ENCODE measurements around the gene PPDPF.
A peak's percentile ranks its signal among the peaks of the same experiment; 100 is the strongest.
"Not testable (repeated sequence)": the region's sequence is repeated elsewhere in the genome, so short reads cannot be mapped to it uniquely, and the experiment has no call there.

The PPDPF gene

GRCh38 chr20:63553251-63553932 is 32.8 kb downstream of the PPDPF start:
- peak; percentile 91 for DNase-seq

- DNase-seq = peak; percentile 84
Measured at GRCh38 chr20:63553933-63554290, 33.3 kb downstream of the PPDPF start, which contains the start of gene FNDC11. Gene FNDC11 (plus strand): TSS chr20:63554159. CDS start chr20:63555664, 1,505 bp downstream.

DNA sequence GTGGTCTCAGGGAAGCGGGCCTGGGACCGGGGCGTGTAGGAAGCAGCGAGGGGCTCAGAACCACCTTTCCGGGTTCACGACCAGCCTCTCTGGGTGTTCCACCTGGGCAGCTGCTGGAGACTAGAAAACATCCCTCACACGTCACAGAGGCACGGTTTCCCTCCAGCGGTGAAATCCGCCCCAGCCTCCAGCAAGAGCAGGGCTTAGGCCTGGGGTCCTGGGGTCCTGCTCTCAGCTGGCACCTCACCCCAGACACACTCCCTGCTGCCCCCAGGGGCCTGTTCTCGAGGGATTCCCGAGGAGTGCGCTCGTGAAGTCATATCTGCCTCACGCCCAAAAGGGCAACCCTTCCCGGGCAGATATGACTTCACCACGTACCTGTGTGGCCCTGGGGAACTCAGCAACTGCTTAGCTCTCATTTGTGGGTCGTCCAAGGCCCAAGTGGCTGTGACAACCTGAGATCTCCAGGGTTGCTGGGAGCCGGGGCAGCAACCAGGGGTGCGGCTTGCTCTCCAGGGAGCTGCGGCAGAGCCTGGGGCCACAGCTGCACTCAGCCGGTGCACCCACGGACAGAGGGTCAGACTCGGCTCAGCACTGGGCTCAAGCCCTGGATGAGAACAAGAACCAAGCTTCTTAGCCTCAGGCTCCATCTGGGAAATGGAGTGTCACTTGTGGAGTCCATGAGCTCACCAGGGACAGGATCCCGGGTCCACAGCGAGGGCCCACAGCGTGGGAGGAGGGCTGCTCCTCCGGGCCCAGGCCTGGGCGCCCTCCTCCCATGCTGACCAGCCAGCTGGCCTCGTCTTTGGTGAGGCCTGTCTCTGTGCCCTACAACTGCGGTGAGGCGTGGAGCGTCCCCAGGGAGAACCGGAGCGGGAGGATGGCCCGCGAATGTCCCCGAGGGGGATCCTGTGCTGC is 34.1 kb downstream of the PPDPF start:
- peak; percentile 49 for DNase-seq

DNA sequence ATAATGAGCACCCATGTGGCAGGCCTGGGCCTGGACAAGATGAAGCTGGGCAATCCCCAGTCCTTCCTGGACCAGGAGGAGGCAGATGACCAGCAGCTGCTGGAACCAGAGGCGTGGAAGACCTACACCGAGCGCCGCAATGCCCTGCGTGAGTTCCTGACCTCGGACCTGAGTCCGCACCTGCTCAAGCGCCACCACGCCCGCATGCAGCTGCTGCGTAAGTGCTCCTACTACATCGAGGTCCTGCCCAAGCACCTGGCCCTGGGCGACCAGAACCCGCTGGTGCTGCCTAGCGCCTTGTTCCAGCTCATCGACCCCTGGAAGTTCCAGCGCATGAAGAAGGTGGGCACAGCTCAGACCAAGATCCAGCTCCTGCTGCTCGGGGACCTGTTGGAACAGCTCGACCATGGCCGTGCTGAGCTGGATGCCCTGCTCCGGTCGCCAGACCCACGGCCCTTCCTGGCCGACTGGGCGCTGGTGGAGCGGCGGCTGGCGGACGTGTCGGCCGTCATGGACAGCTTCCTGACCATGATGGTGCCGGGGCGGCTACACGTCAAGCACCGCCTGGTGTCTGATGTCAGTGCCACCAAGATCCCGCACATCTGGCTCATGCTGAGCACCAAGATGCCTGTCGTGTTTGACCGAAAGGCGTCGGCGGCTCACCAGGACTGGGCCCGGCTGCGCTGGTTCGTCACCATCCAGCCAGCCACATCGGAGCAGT is 35.3 kb downstream of the PPDPF start:
- DNase-seq = no peak

DNA sequence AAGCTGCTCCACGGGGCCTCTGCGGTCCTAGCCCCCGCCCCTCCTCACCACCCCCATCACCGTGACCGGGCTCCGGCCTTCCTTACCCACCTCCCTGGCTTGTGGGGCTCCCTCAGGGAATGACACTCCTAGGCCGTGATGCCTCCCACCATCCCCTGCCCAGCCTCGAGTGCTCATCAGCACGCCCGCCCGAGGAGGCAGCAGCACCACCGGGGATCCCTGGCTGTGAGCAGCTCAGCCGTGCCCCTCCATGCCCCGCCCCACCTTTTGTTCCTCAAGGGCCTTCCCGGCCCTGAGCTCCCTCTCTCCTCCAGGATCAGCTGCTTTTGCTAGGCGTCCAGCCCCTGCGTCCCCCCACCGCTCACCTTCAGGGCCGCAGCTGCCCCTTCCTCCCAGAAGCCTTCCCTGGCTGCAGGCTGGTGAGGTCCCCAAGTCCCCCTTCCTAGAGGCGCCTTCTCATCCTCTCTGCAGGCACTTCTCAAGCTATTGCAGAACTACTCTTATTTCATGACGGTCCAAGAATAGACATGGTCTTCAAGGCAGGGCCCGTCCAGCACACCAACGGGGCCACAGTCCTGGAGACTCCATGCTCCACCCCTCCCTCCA is 36.4 kb downstream of the PPDPF start:
- DNase-seq = no peak

- DNase-seq = no peak
Measured at GRCh38 chr20:63557481-63557891, 36.9 kb downstream of the PPDPF start.

DNA sequence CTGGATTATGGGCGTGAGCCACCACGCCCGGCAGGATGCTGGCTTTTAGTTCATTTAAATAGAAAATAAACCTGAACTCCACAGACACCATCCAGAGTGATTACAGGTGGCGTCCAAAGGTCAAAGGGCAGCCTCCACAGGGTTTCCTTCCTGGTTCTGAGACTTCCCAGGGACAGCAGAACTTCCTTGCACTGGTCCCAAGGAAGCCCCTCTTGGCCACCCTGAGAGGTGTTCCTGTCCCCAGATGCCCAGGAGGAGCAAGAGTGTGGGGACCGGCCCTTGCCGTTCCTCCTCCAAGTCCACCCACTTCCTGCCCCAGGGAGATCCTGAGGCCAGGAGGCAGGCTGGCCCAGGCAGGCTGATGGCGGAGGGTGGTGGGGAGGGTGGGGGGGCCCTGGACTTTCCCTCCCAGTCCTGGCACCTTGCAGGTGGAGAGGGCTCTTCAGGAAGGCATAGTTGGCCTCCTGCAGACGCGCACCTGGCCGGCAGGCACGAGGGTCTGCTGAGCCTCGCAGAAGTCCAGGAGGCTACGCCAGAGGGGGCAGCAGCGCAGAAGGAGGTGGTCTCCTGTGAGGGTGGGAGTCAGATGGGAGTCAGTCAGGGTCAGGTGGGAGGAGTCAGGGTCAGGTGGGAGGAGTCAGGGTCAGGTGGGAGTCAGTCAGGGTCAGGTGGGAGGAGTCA is 38.4 kb downstream of the PPDPF start:
- no peak for DNase-seq

DNA sequence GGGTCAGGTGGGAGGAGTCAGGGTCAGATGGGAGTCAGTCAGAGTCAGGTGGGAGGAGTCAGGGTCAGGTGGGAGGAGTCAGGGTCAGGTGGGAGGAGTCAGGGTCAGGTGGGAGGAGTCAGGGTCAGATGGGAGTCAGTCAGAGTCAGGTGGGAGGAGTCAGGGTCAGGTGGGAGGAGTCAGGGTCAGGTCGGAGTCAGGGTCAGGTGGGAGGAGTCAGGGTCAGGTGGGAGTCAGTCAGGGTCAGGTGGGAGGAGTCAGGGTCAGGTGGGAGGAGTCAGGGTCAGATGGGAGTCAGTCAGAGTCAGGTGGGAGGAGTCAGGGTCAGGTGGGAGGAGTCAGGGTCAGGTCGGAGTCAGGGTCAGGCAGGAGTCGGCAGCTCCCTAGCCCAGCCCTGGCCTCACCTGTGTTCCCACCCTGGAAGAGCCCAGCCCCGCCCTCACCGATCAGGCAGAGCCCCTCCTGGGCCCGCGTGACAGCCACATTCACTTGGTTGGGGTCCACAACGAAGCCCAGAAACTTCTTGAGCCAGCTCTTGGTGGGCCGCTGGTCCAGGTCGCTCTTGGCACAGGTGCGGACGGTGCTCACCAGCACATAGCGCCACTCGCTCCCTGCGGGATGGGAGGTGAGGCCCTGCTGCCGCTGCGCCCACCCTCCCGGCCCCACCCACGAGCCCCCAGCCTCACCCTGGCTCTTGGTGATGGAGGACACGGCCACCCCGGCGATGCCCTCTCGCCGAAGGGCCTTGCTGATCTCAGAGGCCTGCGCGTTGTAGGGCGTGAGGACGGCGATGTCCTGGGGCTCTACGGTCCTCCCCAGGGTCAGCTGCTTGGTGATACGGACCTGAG is 39.1 kb downstream of the PPDPF start:
- DNase-seq = not testable (repeated sequence)

GRCh38 chr20:63560333-63560805 is 39.8 kb downstream of the PPDPF start:
- DNase-seq = no peak

GRCh38 chr20:63560856-63561609 is 40.5 kb downstream of the PPDPF start:
- no peak for DNase-seq

- no peak for DNase-seq
Measured at GRCh38 chr20:63561624-63562396, 41.2 kb downstream of the PPDPF start.

GRCh38 chr20:63562461-63563224 is 42.1 kb downstream of the PPDPF start:
- no peak for DNase-seq

DNA sequence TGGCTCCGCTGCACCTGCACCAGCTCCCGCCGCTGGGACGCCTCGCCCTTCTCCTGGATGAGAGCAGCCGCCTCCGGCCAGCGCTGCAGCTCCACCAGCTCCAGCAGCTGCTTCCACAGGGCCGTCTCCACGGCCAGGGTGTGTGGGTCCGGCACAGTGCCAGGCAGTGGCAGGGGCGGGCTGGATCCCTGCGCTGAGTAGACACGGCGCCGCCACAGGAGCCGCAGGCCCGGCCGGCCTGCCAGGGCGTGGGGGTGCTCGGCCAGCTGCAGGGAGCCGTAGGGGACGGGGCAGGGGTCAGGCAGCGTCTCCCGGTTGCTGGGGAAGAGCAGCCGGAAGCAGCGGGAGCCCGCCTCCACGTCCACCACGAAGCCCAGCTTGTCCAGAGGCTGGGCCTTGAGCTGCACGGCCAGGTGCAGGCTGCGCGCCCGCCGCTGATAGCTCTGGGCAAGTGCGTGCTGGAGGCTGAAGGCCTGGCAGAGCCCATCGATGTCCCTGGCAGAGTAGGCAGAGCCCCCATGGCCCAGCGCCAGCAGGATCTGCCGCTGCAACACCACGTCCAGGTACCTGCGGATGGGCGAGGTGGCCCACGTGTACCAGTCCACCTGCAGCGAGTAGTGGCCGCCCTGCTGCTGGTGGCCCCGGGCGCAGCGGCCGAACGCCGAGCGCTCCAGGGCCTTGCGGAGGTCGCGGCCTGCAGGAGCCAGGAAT is 42.8 kb downstream of the PPDPF start:
- DNase-seq = no peak

- no peak for DNase-seq
Measured at GRCh38 chr20:63564036-63564810, 43.7 kb downstream of the PPDPF start.

DNA sequence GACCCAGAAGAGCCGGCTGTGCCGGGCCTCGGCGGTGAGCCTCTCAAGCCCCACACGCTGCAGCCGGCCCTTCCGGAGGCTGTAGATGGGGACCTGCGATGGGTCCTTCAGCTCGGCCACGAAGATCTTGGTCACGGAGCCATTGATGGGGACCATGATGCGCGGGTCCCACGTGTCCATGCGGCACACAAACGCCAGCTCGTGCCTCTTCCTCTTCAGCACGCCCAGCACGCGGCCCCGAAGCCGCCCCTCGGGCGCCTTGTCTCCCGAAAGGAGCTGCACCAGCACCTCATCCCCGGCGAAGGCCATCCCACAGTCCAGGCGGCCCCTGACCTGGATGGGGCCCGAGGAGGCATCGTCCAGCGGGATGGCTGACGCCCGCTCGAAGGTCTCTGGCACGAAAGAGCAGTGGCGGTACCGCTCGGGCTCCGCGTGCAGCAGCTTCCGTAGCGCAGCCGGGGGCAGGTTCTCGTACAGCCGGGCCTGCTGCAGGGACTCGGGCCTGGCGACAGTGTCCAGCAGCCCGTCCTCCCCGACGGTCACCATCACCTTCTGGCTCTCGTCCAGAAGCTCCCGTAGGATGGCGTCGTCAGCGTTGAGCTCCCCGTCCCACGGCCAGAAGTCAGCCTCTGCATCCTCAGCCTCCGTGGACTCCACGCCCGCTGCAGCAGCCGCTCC is 44.6 kb downstream of the PPDPF start:
- DNase-seq = no peak

GRCh38 chr20:63565699-63566335 is 45.3 kb downstream of the PPDPF start:
- DNase-seq = no peak

All from eye (tissue), 1 donor.